ENCODE results near the gene ZDHHC11.
A peak's percentile ranks its signal among the peaks of the same experiment; 100 is the strongest.
"Not testable (repeated sequence)": the region's sequence is repeated elsewhere in the genome, so short reads cannot be mapped to it uniquely, and the experiment has no call there.

Gene ZDHHC11

GRCh38 chr5:761854-762710 is 88.7 kb downstream of the ZDHHC11 start:
- no peak for DNase-seq (ENCODE audit: low read depth)

- DNase-seq (ENCODE audit: low read depth): no peak
Observed at GRCh38 chr5:761059-761771, 89.6 kb downstream of the ZDHHC11 start.

- DNase-seq (ENCODE audit: low read depth): no peak
Observed at GRCh38 chr5:760363-761058, 90.3 kb downstream of the ZDHHC11 start.

GRCh38 chr5:759781-760362 is 90.9 kb downstream of the ZDHHC11 start:
- DNase-seq (ENCODE audit: low read depth): no peak

GRCh38 chr5:759111-759751 is 91.6 kb downstream of the ZDHHC11 start:
- DNase-seq (ENCODE audit: low read depth): peak; percentile 29

GRCh38 chr5:758698-759053 is 92.1 kb downstream of the ZDHHC11 start:
- no peak for DNase-seq (ENCODE audit: low read depth)

- DNase-seq (ENCODE audit: low read depth): no peak
Observed at GRCh38 chr5:757931-758697, 92.7 kb downstream of the ZDHHC11 start.

GRCh38 chr5:757346-757930 is 93.3 kb downstream of the ZDHHC11 start:
- no peak for DNase-seq (ENCODE audit: low read depth)

GRCh38 chr5:756865-757345 is 93.9 kb downstream of the ZDHHC11 start:
- DNase-seq (ENCODE audit: low read depth): no peak

- no peak for DNase-seq (ENCODE audit: low read depth)
Observed at GRCh38 chr5:756171-756570, 94.6 kb downstream of the ZDHHC11 start.

GRCh38 chr5:754143-754632 is 96.6 kb downstream of the ZDHHC11 start:
- not testable (repeated sequence) for DNase-seq (ENCODE audit: low read depth)

GRCh38 chr5:753567-754142 is 97.1 kb downstream of the ZDHHC11 start:
- not testable (repeated sequence) for DNase-seq (ENCODE audit: low read depth)

GRCh38 chr5:752532-753115 is 98.2 kb downstream of the ZDHHC11 start:
- DNase-seq (ENCODE audit: low read depth): not testable (repeated sequence)

- not testable (repeated sequence) for DNase-seq (ENCODE audit: low read depth)
Observed at GRCh38 chr5:751992-752391, 98.8 kb downstream of the ZDHHC11 start.

- no peak for DNase-seq (ENCODE audit: low read depth)
Observed at GRCh38 chr5:751496-751895, 99.3 kb downstream of the ZDHHC11 start.

- not testable (repeated sequence) for DNase-seq (ENCODE audit: low read depth)
Observed at GRCh38 chr5:750226-750625, 100.6 kb downstream of the ZDHHC11 start.

GRCh38 chr5:749101-749670 is 101.6 kb downstream of the ZDHHC11 start:
- DNase-seq (ENCODE audit: low read depth): no peak

GRCh38 chr5:748011-748980 is 102.5 kb downstream of the ZDHHC11 start:
- not testable (repeated sequence) for DNase-seq (ENCODE audit: low read depth)

All from stimulated activated CD8-positive, alpha-beta memory T cell treated with anti-CD3 and anti-CD28 coated beads, Interleukin-12 subunit alpha, Interleukin-12 subunit beta, amount 100 ng/mL, for 1 hour (primary cell).